WTC11 (cell line): ENCODE results near the gene PLCB3. TPM values are rescaled to one million over a fixed set of nuclear protein-coding genes. Genes with fewer than 3 reads are reported as not detected.

Source experiments
- ATAC-seq: fragments of 200-7000 bp; cut with Tn5 transposase; 2 replicates; pipeline ENCODE4 v1.10.0; 2021; ENCODE audit warnings: mild to moderate bottlenecking, moderate library complexity
- CTCF ChIA-PET: fragments of 300-600 bp; sonication (Branson Sonifier 250); formaldehyde crosslinking; loops from one replicate; lab custom pipeline; 2021; ENCODE audit warnings: antibody characterized with exemption; lab: Charles Lee
- POLR2A ChIA-PET: fragments of 350-600 bp; sonication (Branson Sonifier 250); formaldehyde crosslinking; loops from one replicate; lab custom pipeline; 2021; ENCODE audit warnings: antibody characterized with exemption; lab: Charles Lee
- DNase-seq: peaks from one replicate; pipeline ENCODE4 v3.0.0; 2021; ENCODE audit warnings: low spot score
- H3K27ac Mint-ChIP-seq: 2 replicates; pipeline ENCODE4 v1.8.0; 2021; ENCODE audit warnings: mixed read lengths
- H3K27me3 Mint-ChIP-seq: 2 replicates; pipeline ENCODE4 v1.8.0; 2021; ENCODE audit warnings: low read depth, mild to moderate bottlenecking, moderate library complexity, mixed read lengths
- H3K36me3 Mint-ChIP-seq: 2 replicates; pipeline ENCODE4 v1.8.0; 2021; ENCODE audit warnings: mixed read lengths
- H3K4me1 Mint-ChIP-seq: 2 replicates; pipeline ENCODE4 v1.8.0; 2022; ENCODE audit warnings: mixed read lengths
- H3K4me3 Mint-ChIP-seq: 2 replicates; pipeline ENCODE4 v1.8.0; 2021; ENCODE audit warnings: mild to moderate bottlenecking, moderate library complexity, mixed read lengths
- H3K9me3 Mint-ChIP-seq: 2 replicates; pipeline ENCODE4 v1.8.0; 2021; ENCODE audit warnings: mixed read lengths
- ATF1 ChIP-seq: sonication (generic); formaldehyde crosslinking; IDR thresholded peaks from 2 replicates; pipeline ENCODE4 v1.8.1; 2023; ENCODE audit warnings: mild to moderate bottlenecking, moderate library complexity, missing genetic modification reagents
- CREB1 ChIP-seq: sonication (generic); formaldehyde crosslinking; IDR thresholded peaks from 2 replicates; pipeline ENCODE4 v1.8.0; 2023; ENCODE audit warnings: mild to moderate bottlenecking, missing genetic modification reagents
- E2F4 ChIP-seq: sonication (generic); formaldehyde crosslinking; IDR thresholded peaks from 2 replicates; pipeline ENCODE4 v1.8.1; 2022; ENCODE audit warnings: low read depth, mild to moderate bottlenecking, moderate library complexity, missing genetic modification reagents, borderline replicate concordance
- ESRRA ChIP-seq: sonication (generic); formaldehyde crosslinking; IDR thresholded peaks from 2 replicates; pipeline ENCODE4 v1.8.1; 2022; ENCODE audit warnings: mild to moderate bottlenecking, missing genetic modification reagents, borderline replicate concordance
- FOXK1 ChIP-seq: sonication (generic); formaldehyde crosslinking; IDR thresholded peaks from 2 replicates; pipeline ENCODE4 v1.8.0; 2022; ENCODE audit warnings: mild to moderate bottlenecking, moderate library complexity, missing genetic modification reagents
- GABPB1 ChIP-seq: sonication (generic); formaldehyde crosslinking; IDR thresholded peaks from 2 replicates; pipeline ENCODE4 v1.8.1; 2023; ENCODE audit warnings: mild to moderate bottlenecking, missing genetic modification reagents
- MXD4 ChIP-seq: fragments of 250-450 bp; sonication (Bioruptor Pico); IDR thresholded peaks from 2 replicates; pipeline ENCODE4 v1.8.0; 2021; ENCODE audit warnings: mild to moderate bottlenecking, moderate library complexity, borderline replicate concordance
- NFATC4 ChIP-seq: fragments of 250-450 bp; sonication (Bioruptor Pico); IDR thresholded peaks from 2 replicates; pipeline ENCODE4 v1.9.0; 2021; ENCODE audit warnings: mild to moderate bottlenecking
- NR1H2 ChIP-seq: sonication (generic); formaldehyde crosslinking; IDR thresholded peaks from 2 replicates; pipeline ENCODE4 v1.9.0; 2021; ENCODE audit warnings: mild to moderate bottlenecking, moderate library complexity, missing genetic modification reagents
- RELA ChIP-seq: sonication (generic); formaldehyde crosslinking; IDR thresholded peaks from 2 replicates; pipeline ENCODE4 v1.8.1; 2022; ENCODE audit warnings: missing genetic modification reagents, mild to moderate bottlenecking, borderline replicate concordance
- RORB ChIP-seq: fragments of 250-450 bp; sonication (Bioruptor Pico); IDR thresholded peaks from 2 replicates; pipeline ENCODE4 v1.9.0; 2021; ENCODE audit warnings: mild to moderate bottlenecking
- SOX15 ChIP-seq: fragments of 250-450 bp; sonication (Bioruptor Pico); IDR thresholded peaks from 2 replicates; pipeline ENCODE4 v1.9.0; 2021; ENCODE audit warnings: mild to moderate bottlenecking
- SP1 ChIP-seq: sonication (generic); formaldehyde crosslinking; conservative IDR thresholded peaks from 2 replicates; pipeline ENCODE4 v1.8.1; 2022; ENCODE audit warnings: missing genetic modification reagents
- TP53 ChIP-seq: sonication (generic); formaldehyde crosslinking; IDR thresholded peaks from 2 replicates; pipeline ENCODE4 v1.8.1; 2023; ENCODE audit warnings: mild to moderate bottlenecking, missing genetic modification reagents
- USF2 ChIP-seq: sonication (generic); formaldehyde crosslinking; IDR thresholded peaks from 2 replicates; pipeline ENCODE4 v1.8.1; 2023; ENCODE audit warnings: mild to moderate bottlenecking, missing genetic modification reagents, moderate library complexity
- ZNF121 ChIP-seq: sonication (generic); formaldehyde crosslinking; IDR thresholded peaks from 2 replicates; pipeline ENCODE4 v1.8.0; 2023; ENCODE audit warnings: missing genetic modification reagents
- ZNF416 ChIP-seq: fragments of 250-450 bp; sonication (Bioruptor Pico); IDR thresholded peaks from 2 replicates; pipeline ENCODE4 v1.9.0; 2021; ENCODE audit warnings: mild to moderate bottlenecking, inconsistent platforms
- ZNF423 ChIP-seq: fragments of 250-450 bp; sonication (Bioruptor Pico); IDR thresholded peaks from 2 replicates; pipeline ENCODE4 v2.1.2; 2022; ENCODE audit warnings: mild to moderate bottlenecking, moderate library complexity
- ZNF425 ChIP-seq: fragments of 250-450 bp; sonication (Bioruptor Pico); conservative IDR thresholded peaks from 2 replicates; pipeline ENCODE4 v1.9.0; 2021; ENCODE audit warnings: mild to moderate bottlenecking
- ZNF512 ChIP-seq: sonication (generic); formaldehyde crosslinking; IDR thresholded peaks from 2 replicates; pipeline ENCODE4 v1.8.1; 2022; ENCODE audit warnings: missing genetic modification reagents, borderline replicate concordance
- ZSCAN18 ChIP-seq: fragments of 250-450 bp; sonication (Bioruptor Pico); IDR thresholded peaks from 2 replicates; pipeline ENCODE4 v2.1.2; 2022; ENCODE audit warnings: mild to moderate bottlenecking, moderate library complexity
- total RNA-seq: library from RNA; stranded (reverse); gene quantifications from 3 replicates; pipeline ENCODE4 v1.2.3, GENCODE V29; 2021

The PLCB3 gene
- total RNA-seq, 1 experiment from 2014 or later: 97.4 TPM

GRCh38 chr11:64232182-64232966 lies 19.0 kb upstream of the PLCB3 start:
- ChIA-PET POLR2A (interaction anchor here (1.3 to 1.5 kb wide), 2 partner anchors 9 to 72 kb away, joined by 3 to 4 read pairs; partner anchors contain the start of gene FKBP2), CTCF (interaction anchor here (1.5 to 5.4 kb wide), 4 partner anchors 15 to 28 kb away, joined by 3 to 35 read pairs (median 18); partner anchors contain the start of gene PLCB3)
- DNase-seq (no peak), ATAC-seq (no peak)
- peaks cover 31% of the 10 kb centered on the region for H3K4me1 Mint-ChIP-seq
- no peak for TF ChIP-seq ZNF425 (CRISPR knock-in tag)
- TF ChIP-seq RORB (CRISPR knock-in tag): no peak
- no peak for TF ChIP-seq E2F4
- TF ChIP-seq GABPB1 (CRISPR knock-in tag): no peak
- no peak for TF ChIP-seq FOXK1
- TF ChIP-seq USF2 (CRISPR knock-in tag): no peak
- no peak overlapping the region for H3K27ac Mint-ChIP-seq
- H3K4me3 Mint-ChIP-seq: peak overlapping the region; percentile 82
- peaks cover 3% of the 10 kb centered on the region; the same call in 1 of the 2 replicates for H3K36me3 Mint-ChIP-seq
- H3K9me3 Mint-ChIP-seq: no peaks in the 10 kb centered on the region
- peaks cover 16% of the 10 kb centered on the region for H3K27me3 Mint-ChIP-seq

- Mint-ChIP-seq H3K27me3 (peaks cover 16% of the 10 kb centered on the region), H3K4me1 (peaks cover 30% of the 10 kb centered on the region), H3K4me3 (peak overlapping the region; percentile 70; the same call in 1 of the 2 replicates), H3K27ac (no peak overlapping the region), H3K9me3 (no peaks in the 10 kb centered on the region), H3K36me3 (peaks cover 3% of the 10 kb centered on the region; the same call in 1 of the 2 replicates)
- ATAC-seq (no peak), DNase-seq (no peak)
- ChIA-PET CTCF (interaction anchor here (0.7 to 5.4 kb wide), 3 partner anchors 18 to 38 kb away, joined by 3 to 35 read pairs (median 12); partner anchors contain the start of gene PLCB3), POLR2A (interaction anchor here (1.5 kb wide), 1 partner anchor 71 kb away, joined by 3 read pairs; no protein-coding TSS in a partner anchor)
- TF ChIP-seq CREB1 (CRISPR knock-in tag): no peak
- no peak for TF ChIP-seq MXD4 (CRISPR knock-in tag)
- no peak for TF ChIP-seq NR1H2 (CRISPR knock-in tag)
- no peak for TF ChIP-seq ZNF512
- TF ChIP-seq ATF1 (CRISPR knock-in tag): no peak
These were observed 18.4 kb upstream of the PLCB3 start for GRCh38 chr11:64232967-64233315.

GRCh38 chr11:64233913-64234586 lies 17.3 kb upstream of the PLCB3 start, which contains the start of gene VEGFB:
Gene VEGFB (plus strand): TSS chr11:64234584. CDS start chr11:64234834, 250 bp downstream.
- ChIA-PET POLR2A (no interaction called here), CTCF (interaction anchor here (1.0 to 5.4 kb wide), 5 partner anchors 16 to 123 kb away, joined by 3 to 35 read pairs (median 3); partner anchors contain the start of gene PLCB3)
- Mint-ChIP-seq H3K4me3 (peak within 1 kb of the TSS; percentile 85), H3K36me3 (peaks cover 6% of the 10 kb centered on the region; the same call in 1 of the 2 replicates), H3K27me3 (peaks cover 16% of the 10 kb centered on the region), H3K9me3 (no peaks in the 10 kb centered on the region), H3K27ac (peak within 1 kb of the TSS; percentile 15; the same call in 1 of the 2 replicates), H3K4me1 (peaks cover 30% of the 10 kb centered on the region)
- DNase-seq (peak; percentile 61), ATAC-seq (peak; percentile 17; the same call in 1 of the 2 replicates)
- TF ChIP-seq TP53 (CRISPR knock-in tag): no peak
- peak; percentile 64; the same call in 1 of the 2 replicates for TF ChIP-seq ZNF121
- peak; percentile 30; the same call in 1 of the 2 replicates for TF ChIP-seq ZNF416 (CRISPR knock-in tag)
- TF ChIP-seq SOX15 (CRISPR knock-in tag): no peak
- 0 out of 2 replicates have a peak, but pooled peaks have one; percentile 39 for TF ChIP-seq SP1 (CRISPR knock-in tag)
- 0 out of 2 replicates have a peak, but pooled peaks have one; percentile 31 for TF ChIP-seq ESRRA (CRISPR knock-in tag)
- no peak for TF ChIP-seq NFATC4 (CRISPR knock-in tag)
- TF ChIP-seq GABPB1 (CRISPR knock-in tag): no peak
- TF ChIP-seq RELA (CRISPR knock-in tag): no peak
- TF ChIP-seq ZNF423 (CRISPR knock-in tag): peak; percentile 46
- TF ChIP-seq ZSCAN18: no peak
